Brain microvascular endothelial cell (primary cell): ENCODE data around the gene IFNE.

Experiments
- DNase-seq: peaks from one replicate; pipeline ENCODE4 v3.0.0-alpha.2; 2020
- H3K27ac ChIP-seq: fragments of 250-450 bp; sonication (Bioruptor Pico); 2 replicates; pipeline ENCODE4 v1.5.1; 2020; ENCODE audit warnings: mild to moderate bottlenecking, moderate library complexity
- H3K27me3 ChIP-seq: fragments of 250-450 bp; sonication (Bioruptor Pico); replicated peaks from 2 replicates; pipeline ENCODE4 v1.5.1; 2020; ENCODE audit warnings: mild to moderate bottlenecking
- H3K36me3 ChIP-seq: fragments of 250-450 bp; sonication (Bioruptor Pico); replicated peaks from 2 replicates; pipeline ENCODE4 v1.5.1; 2020; ENCODE audit warnings: mild to moderate bottlenecking
- H3K4me3 ChIP-seq: 2 replicates; pipeline ENCODE4 v1.5.1; 2011; ENCODE audit warnings: low read depth, mild to moderate bottlenecking, control low read depth, low read length, moderate library complexity
- in situ Hi-C: cut with HindIII; loops from 2 replicates; pipeline ENCODE4 v1.10.0; 2017; ENCODE audit warnings: low sequenced_read_pairs, low pct_ligation_motif_present
- TF ChIP-seq, protein P1 (sequence below): IDR thresholded peaks from 2 replicates; pipeline ENCODE4 v1.5.1; 2011; ENCODE audit warnings: low read depth, mild to moderate bottlenecking, moderate library complexity, low read length, control low read depth, inconsistent platforms; ENCODE audit errors: missing control alignments

IFNE gene

DNA sequence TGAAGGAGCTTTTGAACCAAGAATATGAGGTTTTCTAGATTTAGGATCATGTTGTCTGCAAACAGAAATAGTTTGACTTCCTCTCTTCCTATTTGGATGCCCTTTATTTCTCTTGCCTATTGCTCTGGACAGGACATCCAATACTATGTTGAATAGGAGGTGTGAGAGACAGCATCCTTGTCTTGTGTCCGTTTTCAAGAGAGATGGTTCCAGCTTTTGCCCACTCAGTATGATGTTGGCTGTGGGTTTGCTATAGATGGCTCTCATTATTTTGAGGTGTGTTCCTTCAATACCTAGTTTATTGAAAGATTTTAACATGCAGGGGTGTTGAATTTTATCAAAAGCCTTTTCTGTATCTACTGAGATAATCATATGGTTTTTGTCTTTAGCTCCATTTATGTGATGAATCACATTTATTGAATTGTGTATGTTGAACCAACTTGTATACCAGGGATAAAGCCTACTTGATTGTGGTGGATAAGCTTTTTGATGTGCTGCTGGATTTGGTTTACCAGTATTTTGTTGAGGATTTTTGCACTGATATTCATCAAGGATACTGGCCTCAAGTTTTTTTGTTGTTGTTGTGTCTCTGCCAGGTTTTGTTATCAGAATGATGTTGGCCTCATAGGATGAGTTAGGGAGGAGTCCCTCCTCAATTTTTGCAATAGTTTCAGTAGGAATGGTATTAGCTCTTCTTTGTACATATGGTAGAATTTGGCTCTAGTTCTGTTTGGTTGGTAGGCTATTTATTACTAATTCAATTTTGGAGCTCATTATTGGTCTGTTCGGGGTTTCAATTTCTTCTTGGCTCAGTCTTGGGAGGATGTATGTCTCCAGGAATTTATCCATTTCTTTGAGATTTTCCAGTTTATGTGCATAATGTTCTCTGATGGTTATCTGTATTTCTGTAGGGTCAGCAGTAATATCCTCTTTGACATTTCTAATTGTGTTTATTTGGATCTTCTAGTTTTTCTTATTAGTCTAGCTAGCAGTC lies 41.2 kb upstream of the IFNE start:
- in situ Hi-C loops: no loop called here
- Histone ChIP-seq H3K36me3 (no peaks in the 10 kb centered on the region), H3K27me3 (no peaks in the 10 kb centered on the region), H3K4me3 (no peak overlapping the region), H3K27ac (no peak overlapping the region)
- TF ChIP-seq, protein P1, sequence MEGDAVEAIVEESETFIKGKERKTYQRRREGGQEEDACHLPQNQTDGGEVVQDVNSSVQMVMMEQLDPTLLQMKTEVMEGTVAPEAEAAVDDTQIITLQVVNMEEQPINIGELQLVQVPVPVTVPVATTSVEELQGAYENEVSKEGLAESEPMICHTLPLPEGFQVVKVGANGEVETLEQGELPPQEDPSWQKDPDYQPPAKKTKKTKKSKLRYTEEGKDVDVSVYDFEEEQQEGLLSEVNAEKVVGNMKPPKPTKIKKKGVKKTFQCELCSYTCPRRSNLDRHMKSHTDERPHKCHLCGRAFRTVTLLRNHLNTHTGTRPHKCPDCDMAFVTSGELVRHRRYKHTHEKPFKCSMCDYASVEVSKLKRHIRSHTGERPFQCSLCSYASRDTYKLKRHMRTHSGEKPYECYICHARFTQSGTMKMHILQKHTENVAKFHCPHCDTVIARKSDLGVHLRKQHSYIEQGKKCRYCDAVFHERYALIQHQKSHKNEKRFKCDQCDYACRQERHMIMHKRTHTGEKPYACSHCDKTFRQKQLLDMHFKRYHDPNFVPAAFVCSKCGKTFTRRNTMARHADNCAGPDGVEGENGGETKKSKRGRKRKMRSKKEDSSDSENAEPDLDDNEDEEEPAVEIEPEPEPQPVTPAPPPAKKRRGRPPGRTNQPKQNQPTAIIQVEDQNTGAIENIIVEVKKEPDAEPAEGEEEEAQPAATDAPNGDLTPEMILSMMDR: no peak
- DNase-seq: no peak

DNA sequence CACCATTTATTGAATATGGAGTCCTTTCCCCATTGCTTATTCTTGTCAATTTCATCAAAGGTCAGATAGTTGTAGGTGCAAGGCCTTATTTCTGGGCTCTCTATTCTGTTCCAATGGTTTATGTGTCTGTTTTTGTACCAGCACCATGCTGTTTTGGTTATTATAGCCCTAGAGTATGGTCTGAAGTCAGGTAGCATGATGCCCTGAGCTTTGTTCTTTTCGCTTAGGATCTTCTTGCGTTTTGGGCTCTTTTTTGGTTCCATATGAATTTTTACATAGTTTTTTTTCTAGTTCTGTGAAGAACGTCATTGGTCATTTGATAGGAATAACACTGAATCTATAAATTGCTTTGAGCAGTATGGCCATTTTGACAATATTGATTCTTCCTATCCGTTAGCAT lies 40.2 kb upstream of the IFNE start:
- TF ChIP-seq, protein P1: no peak
- no peaks in the 10 kb centered on the region for H3K27me3 ChIP-seq
- in situ Hi-C loops: no loop called here
- no peak overlapping the region for H3K27ac ChIP-seq
- no peaks in the 10 kb centered on the region for H3K36me3 ChIP-seq
- DNase-seq: no peak
- H3K4me3 ChIP-seq: no peak overlapping the region

DNA sequence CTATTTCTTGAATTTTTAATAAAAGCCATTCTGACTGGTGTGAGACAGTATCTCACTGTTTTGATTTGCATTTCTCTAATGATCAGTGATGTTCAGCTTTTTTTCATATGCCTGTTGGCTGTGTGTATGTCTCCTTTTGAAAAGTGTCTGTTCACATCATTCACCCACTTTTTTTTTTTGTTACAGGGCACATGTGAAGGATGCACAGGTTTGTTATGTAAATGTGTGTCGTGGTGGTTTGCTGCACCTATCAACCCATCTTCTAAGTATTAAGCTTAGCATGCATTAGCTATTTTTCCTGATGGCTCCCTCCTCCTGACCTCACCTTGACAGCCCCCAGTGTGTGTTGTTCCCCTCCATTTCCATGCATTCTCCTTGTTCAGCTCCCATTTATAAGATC lies 39.3 kb upstream of the IFNE start:
- Histone ChIP-seq H3K27ac (no peak overlapping the region), H3K36me3 (no peaks in the 10 kb centered on the region), H3K4me3 (no peak overlapping the region), H3K27me3 (no peaks in the 10 kb centered on the region)
- TF ChIP-seq, protein P1: no peak
- no peak for DNase-seq
- in situ Hi-C loops: no loop called here

DNA sequence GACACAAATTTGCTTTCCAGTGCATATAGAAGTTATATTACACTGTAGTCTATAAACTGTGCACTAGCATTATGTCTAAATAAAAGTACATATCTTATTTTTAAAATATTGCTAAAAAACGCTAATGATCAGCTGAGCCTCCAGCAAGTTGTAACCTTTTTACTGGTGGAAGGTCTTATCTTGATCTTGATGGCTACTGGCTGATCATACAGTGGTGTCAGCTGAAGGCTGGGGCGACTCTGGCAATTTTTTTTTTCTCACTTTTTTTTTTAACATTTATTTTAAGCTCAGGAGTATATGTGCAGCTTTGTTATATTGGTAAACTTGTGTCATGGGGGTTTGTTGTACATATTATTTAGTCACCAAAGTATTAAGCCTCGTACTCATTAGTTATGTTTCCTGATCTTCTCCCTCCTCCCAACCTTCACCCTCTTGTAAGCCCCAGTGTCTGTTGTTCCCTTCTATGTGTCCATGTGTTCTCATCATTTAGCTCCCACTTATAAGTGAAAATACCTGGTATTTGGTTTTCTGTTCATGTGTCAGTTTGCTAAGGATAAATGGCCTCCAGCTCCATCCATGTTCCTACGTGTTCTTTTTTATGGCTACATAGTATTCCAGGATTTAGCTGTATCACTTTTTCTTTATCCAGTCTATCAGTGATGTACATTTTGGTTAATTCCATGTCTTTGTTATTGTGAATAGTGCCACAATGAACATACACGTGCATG lies 38.6 kb upstream of the IFNE start:
- in situ Hi-C loops: no loop called here
- H3K36me3 ChIP-seq: no peaks in the 10 kb centered on the region

DNA sequence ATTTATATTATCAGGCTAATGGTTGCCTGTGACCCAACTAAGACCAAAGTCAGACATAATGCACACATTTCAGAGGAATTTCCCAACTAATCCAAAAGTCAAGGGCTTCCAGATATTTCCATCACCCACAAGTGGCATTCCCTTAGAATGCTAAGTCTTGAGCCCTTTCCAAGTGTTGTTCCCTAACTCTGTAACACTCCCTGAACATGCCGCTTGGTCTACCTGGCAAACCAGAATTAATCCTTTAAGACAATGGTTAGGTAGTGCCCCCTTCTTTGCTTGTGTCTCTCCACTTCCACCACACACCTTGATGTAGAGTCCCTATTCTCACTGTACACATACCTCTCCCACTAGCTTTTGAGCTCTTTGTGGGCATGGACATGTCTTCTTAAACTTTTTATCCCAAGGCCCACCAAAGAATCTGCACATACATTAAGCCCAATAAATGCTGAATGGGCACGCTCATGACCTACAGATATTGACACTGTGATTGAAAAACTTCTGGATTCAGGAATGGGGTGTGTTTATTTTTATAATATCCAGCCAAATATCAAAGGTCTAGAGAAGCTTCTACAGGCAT lies 37.8 kb upstream of the IFNE start:
- no peaks in the 10 kb centered on the region for H3K27me3 ChIP-seq
- H3K4me3 ChIP-seq: no peak overlapping the region
- TF ChIP-seq, protein P1: no peak
- H3K27ac ChIP-seq: no peak overlapping the region
- no peak for DNase-seq
- H3K36me3 ChIP-seq: no peaks in the 10 kb centered on the region
- in situ Hi-C loops: no loop called here

More for the DNA sequence above, 38.6 kb upstream of the IFNE start:
- no peak overlapping the region for H3K27ac ChIP-seq
- no peak for DNase-seq
- H3K27me3 ChIP-seq: no peaks in the 10 kb centered on the region
- TF ChIP-seq, protein P1: no peak
- H3K4me3 ChIP-seq: no peak overlapping the region
